Breast epithelium (tissue), 4 donors: ENCODE data around the gene MTR. TPM values are rescaled to one million over a fixed set of nuclear protein-coding genes. Genes with fewer than 3 reads are reported as not detected.

Experiments used
- DNase-seq, 2 donors: peaks; one replicate each; pipeline ENCODE4 v3.0.0-alpha.2; 2019; ENCODE audit warnings: low spot score in 2 of 2
- H3K27ac ChIP-seq, 2 donors: fragments of 200-600 bp; sonication (generic) in 1 of 2; one replicate each; pipeline ENCODE4 v1.5.1; 2016 to 2019; ENCODE audit warnings: mild to moderate bottlenecking in 1 of 2
- H3K27me3 ChIP-seq, 2 donors: fragments of 200-600 bp; sonication (generic) in 1 of 2; one replicate each; pipeline versions ENCODE4 v1.5.1 to v1.6.0; 2017 to 2019; ENCODE audit warnings: control low read depth in 1 of 2, mild to moderate bottlenecking in 1 of 2
- H3K36me3 ChIP-seq: fragments of 200-600 bp; one replicate; pipeline ENCODE4 v1.5.1; 2019
- H3K4me1 ChIP-seq, 2 donors: fragments of 200-600 bp; sonication (generic); one replicate each; pipeline ENCODE4 v1.5.1; 2016 to 2019; ENCODE audit warnings: control low read depth in 1 of 2
- H3K4me3 ChIP-seq, 3 donors: fragments of 200-600 bp; sonication (generic); 1 replicate in 2 of 3; 2 replicates in 1 of 3; pipeline ENCODE4 v1.5.1; 2016 to 2019; ENCODE audit warnings: mild to moderate bottlenecking in 3 of 3, moderate library complexity in 2 of 3
- H3K9me3 ChIP-seq, 2 donors: fragments of 200-600 bp; sonication (generic) in 1 of 2; one replicate each; pipeline ENCODE4 v1.5.1; 2016 to 2019; ENCODE audit warnings: control low read depth in 1 of 2
- CTCF ChIP-seq, 3 donors: fragments of 450-650 bp; IDR thresholded peaks; one replicate each; pipeline ENCODE4 v1.5.1; 2016 to 2017; ENCODE audit warnings: antibody characterized with exemption in 3 of 3, mild to moderate bottlenecking in 3 of 3, moderate library complexity in 3 of 3
- POLR2A ChIP-seq: fragments of 450-650 bp; IDR thresholded peaks from one replicate; pipeline ENCODE4 v1.6.1; 2016; ENCODE audit warnings: antibody characterized with exemption, mild to moderate bottlenecking, moderate library complexity
- POLR2AphosphoS5 ChIP-seq, 3 donors: sonication (generic); formaldehyde crosslinking; IDR thresholded peaks; one replicate each; pipeline ENCODE4 v1.6.1; 2017; ENCODE audit warnings: antibody characterized with exemption in 3 of 3
- intact Hi-C: fragments of 100-400 bp; cut with DNase I; formaldehyde crosslinking; loops from one replicate; pipeline ENCODE4 v1.15.1; 2023; ENCODE audit warnings: low total_unique reads
- total RNA-seq, 3 donors: library from RNA; depleted of rRNA; stranded (reverse); fragments of >200 nt; gene quantifications; one replicate each; pipeline ENCODE4 v1.1.0, GENCODE V29; 2016

MTR gene
- total RNA-seq, 3 donors from 2014 or later, result 30.5 to 32.3 (median 31.7) TPM

- Histone ChIP-seq H3K4me3 (peak overlapping the region; percentile 72 to 100 (median 93)), H3K27ac (peak overlapping the region; percentile 91 to 97), H3K27me3 (no peaks in the 10 kb centered on the region), H3K36me3 (no peaks in the 10 kb centered on the region), H3K4me1 (peaks cover 0 to 4% of the 10 kb centered on the region in 2 donors), H3K9me3 (no peaks in the 10 kb centered on the region)
- TF ChIP-seq CTCF (IDR thresholded peaks at IDR 0.05), result no peak
- no peak for TF ChIP-seq POLR2AphosphoS5 (IDR thresholded peaks at IDR 0.05)
- no peak for TF ChIP-seq POLR2A
- no peak for DNase-seq
- intact Hi-C loops, result no loop called here
Observed at GRCh38 chr1:236795757-236796667, 920 bp downstream of the MTR start.

- H3K27me3 ChIP-seq, result no peaks in the 10 kb centered on the region
- H3K27ac ChIP-seq, result no peak overlapping the region
- peaks cover 0 to 4% of the 10 kb centered on the region in 2 donors for H3K4me1 ChIP-seq
Observed at GRCh38 chr1:236799001-236799400, 3.9 kb downstream of the MTR start.

GRCh38 chr1:236800002-236800620, 5.0 kb downstream of the MTR start:
- Histone ChIP-seq H3K27me3 (no peaks in the 10 kb centered on the region), H3K4me3 (no peak overlapping the region), H3K4me1 (peaks cover 0 to 4% of the 10 kb centered on the region in 2 donors), H3K27ac (no peak overlapping the region), H3K36me3 (no peaks in the 10 kb centered on the region), H3K9me3 (no peaks in the 10 kb centered on the region)
- TF ChIP-seq POLR2A, result no peak
- no peak for TF ChIP-seq CTCF (IDR thresholded peaks at IDR 0.05)
- no peak for TF ChIP-seq POLR2AphosphoS5 (IDR thresholded peaks at IDR 0.05)
- intact Hi-C loops, result no loop called here
- no peak for DNase-seq

More at GRCh38 chr1:236799001-236799400, 3.9 kb downstream of the MTR start:
- no peak for TF ChIP-seq CTCF (IDR thresholded peaks at IDR 0.05)
- TF ChIP-seq POLR2AphosphoS5 (IDR thresholded peaks at IDR 0.05), result no peak
- no peak for TF ChIP-seq POLR2A
- no peaks in the 10 kb centered on the region for H3K9me3 ChIP-seq
- no peak for DNase-seq
- intact Hi-C loops, result no loop called here
- H3K36me3 ChIP-seq, result no peaks in the 10 kb centered on the region
- no peak overlapping the region for H3K4me3 ChIP-seq

- DNase-seq, result no peak
- intact Hi-C loops, result no loop called here
- Histone ChIP-seq H3K9me3 (no peaks in the 10 kb centered on the region), H3K27me3 (no peaks in the 10 kb centered on the region), H3K4me1 (peaks cover 0 to 4% of the 10 kb centered on the region in 2 donors), H3K36me3 (no peaks in the 10 kb centered on the region), H3K27ac (no peak overlapping the region), H3K4me3 (no peak overlapping the region)
- no peak for TF ChIP-seq POLR2AphosphoS5 (IDR thresholded peaks at IDR 0.05)
- no peak for TF ChIP-seq POLR2A
- no peak for TF ChIP-seq CTCF (IDR thresholded peaks at IDR 0.05)
Observed at GRCh38 chr1:236800623-236801022, 5.5 kb downstream of the MTR start.

- TF ChIP-seq CTCF (IDR thresholded peaks at IDR 0.05) (no peak), POLR2A (no peak), POLR2AphosphoS5 (IDR thresholded peaks at IDR 0.05) (no peak)
- Histone ChIP-seq H3K36me3 (no peaks in the 10 kb centered on the region), H3K27ac (no peak overlapping the region), H3K4me3 (no peak overlapping the region), H3K9me3 (no peaks in the 10 kb centered on the region), H3K27me3 (no peaks in the 10 kb centered on the region), H3K4me1 (no peaks in the 10 kb centered on the region)
- intact Hi-C loops, result no loop called here
- no peak for DNase-seq
Observed at GRCh38 chr1:236802264-236802663, 7.2 kb downstream of the MTR start.
